Measurements from ENCODE around the gene BRINP1.

BRINP1 gene

DNA sequence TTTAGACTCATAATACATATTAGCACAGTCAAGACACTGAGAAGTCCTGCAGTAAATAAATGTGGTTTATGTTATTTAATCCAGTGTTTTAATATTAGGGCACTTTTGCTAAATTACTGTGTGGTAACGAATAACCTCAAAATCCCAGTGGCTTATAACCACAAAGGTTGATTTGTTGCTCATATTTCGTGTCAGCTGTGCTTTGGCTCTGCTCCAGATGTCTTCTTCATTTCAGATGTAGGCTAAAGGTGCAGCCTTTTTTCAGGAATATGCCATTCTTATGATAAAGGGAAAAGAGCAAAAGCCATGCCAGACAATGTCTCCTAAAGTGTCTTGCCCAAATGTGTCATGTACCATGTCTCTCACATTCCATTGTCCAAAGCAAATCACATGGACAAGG lies 144.8 kb downstream of the BRINP1 start:
- TF ChIP-seq, protein P1, sequence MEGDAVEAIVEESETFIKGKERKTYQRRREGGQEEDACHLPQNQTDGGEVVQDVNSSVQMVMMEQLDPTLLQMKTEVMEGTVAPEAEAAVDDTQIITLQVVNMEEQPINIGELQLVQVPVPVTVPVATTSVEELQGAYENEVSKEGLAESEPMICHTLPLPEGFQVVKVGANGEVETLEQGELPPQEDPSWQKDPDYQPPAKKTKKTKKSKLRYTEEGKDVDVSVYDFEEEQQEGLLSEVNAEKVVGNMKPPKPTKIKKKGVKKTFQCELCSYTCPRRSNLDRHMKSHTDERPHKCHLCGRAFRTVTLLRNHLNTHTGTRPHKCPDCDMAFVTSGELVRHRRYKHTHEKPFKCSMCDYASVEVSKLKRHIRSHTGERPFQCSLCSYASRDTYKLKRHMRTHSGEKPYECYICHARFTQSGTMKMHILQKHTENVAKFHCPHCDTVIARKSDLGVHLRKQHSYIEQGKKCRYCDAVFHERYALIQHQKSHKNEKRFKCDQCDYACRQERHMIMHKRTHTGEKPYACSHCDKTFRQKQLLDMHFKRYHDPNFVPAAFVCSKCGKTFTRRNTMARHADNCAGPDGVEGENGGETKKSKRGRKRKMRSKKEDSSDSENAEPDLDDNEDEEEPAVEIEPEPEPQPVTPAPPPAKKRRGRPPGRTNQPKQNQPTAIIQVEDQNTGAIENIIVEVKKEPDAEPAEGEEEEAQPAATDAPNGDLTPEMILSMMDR (conservative IDR thresholded peaks at IDR 0.05; ENCODE audit: low read length) = no peak
- no peak for TF ChIP-seq EZH2phosphoT487 (IDR thresholded peaks at IDR 0.05; ENCODE audit: borderline replicate concordance)
- Histone ChIP-seq H2AFZ (ENCODE audit: low read length) (no peak overlapping the region), H3F3A (ENCODE audit: low read depth) (no peaks in the 10 kb centered on the region)

DNA sequence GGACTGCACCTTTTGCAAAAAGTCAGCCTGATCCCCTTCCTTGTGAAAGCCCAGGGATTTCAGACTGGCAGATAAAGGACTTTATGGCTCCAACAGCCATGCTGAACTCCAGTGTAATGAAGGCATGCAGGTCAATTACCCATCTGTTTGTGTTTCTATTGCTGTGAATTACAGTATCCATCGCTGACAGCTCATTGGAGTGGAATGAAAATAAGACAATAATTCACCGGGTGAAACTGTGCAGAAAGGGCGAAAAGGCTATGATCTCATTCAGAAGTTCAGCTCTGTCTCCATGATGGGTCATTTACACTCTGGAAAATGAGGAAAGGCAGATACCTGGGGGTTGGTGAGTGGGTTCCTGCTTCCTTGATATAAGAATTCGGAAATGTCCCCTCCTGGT lies 148.0 kb downstream of the BRINP1 start:
- no peaks in the 10 kb centered on the region for H3K36me3 ChIP-seq (ENCODE audit: insufficient read depth, low read length)
- H3K9me2 ChIP-seq (replicated peaks; ENCODE audit: low read depth, low read length) = no peaks in the 10 kb centered on the region
- H3K79me2 ChIP-seq (ENCODE audit: insufficient read depth, low read length) = no peaks in the 10 kb centered on the region
- no peaks in the 10 kb centered on the region for H3K27me3 ChIP-seq (ENCODE audit: insufficient read depth, low read length, poor library complexity, severe bottlenecking)
- no peak overlapping the region for H3K4me3 ChIP-seq (ENCODE audit: low read length, poor library complexity, severe bottlenecking)
- H2AFZ ChIP-seq (ENCODE audit: low read length) = no peak overlapping the region
- no peaks in the 10 kb centered on the region for H4K20me1 ChIP-seq (ENCODE audit: insufficient read depth, low read length, poor library complexity, severe bottlenecking)
- no peak overlapping the region for H3K4me2 ChIP-seq (ENCODE audit: low read depth, low read length, poor library complexity, severe bottlenecking)
- H3K9ac ChIP-seq (ENCODE audit: low read depth, low read length, poor library complexity, severe bottlenecking) = no peak overlapping the region
- no peaks in the 10 kb centered on the region for H3F3A ChIP-seq (ENCODE audit: low read depth)
- no peaks in the 10 kb centered on the region for H3K4me1 ChIP-seq (ENCODE audit: insufficient read depth, low read length, poor library complexity, severe bottlenecking)
- no peaks in the 10 kb centered on the region for H3K9me3 ChIP-seq (ENCODE audit: insufficient read depth, low read depth, low read length)
- TF ChIP-seq, protein P1 (conservative IDR thresholded peaks at IDR 0.05; ENCODE audit: low read length) = no peak
- TF ChIP-seq EZH2phosphoT487 (IDR thresholded peaks at IDR 0.05; ENCODE audit: borderline replicate concordance) = no peak

More for the DNA sequence above, 144.8 kb downstream of the BRINP1 start:
- Histone ChIP-seq H3K9me3 (ENCODE audit: insufficient read depth, low read depth, low read length) (no peaks in the 10 kb centered on the region), H3K9ac (ENCODE audit: low read depth, low read length, poor library complexity, severe bottlenecking) (no peak overlapping the region), H3K4me3 (ENCODE audit: low read length, poor library complexity, severe bottlenecking) (no peak overlapping the region), H3K9me2 (replicated peaks; ENCODE audit: low read depth, low read length) (no peaks in the 10 kb centered on the region), H3K36me3 (ENCODE audit: insufficient read depth, low read length) (no peaks in the 10 kb centered on the region), H3K27me3 (ENCODE audit: insufficient read depth, low read length, poor library complexity, severe bottlenecking) (no peaks in the 10 kb centered on the region), H3K4me1 (ENCODE audit: insufficient read depth, low read length, poor library complexity, severe bottlenecking) (no peaks in the 10 kb centered on the region), H4K20me1 (ENCODE audit: insufficient read depth, low read length, poor library complexity, severe bottlenecking) (no peaks in the 10 kb centered on the region), H3K79me2 (ENCODE audit: insufficient read depth, low read length) (no peaks in the 10 kb centered on the region), H3K4me2 (ENCODE audit: low read depth, low read length, poor library complexity, severe bottlenecking) (no peak overlapping the region)

DNA sequence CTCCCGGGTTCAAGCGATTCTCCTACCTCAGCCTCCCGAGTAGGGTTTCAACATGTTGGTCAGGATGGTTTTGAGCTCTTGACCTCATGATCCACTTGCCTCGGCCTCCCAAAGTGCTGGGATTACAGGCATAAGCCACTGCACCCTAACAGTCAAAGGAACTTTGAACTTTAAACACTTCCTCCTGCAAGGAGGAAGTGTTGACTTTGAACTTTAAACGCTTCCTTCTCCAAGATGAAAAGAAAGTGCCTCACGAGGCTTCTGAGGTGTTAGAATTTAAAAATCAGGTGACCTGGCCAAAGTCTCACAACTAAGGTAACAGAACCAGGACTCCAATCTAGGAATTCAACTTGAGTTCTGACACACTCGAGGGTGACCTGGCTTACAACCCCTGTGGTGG lies 150.9 kb downstream of the BRINP1 start:
- H3K9me2 ChIP-seq (replicated peaks; ENCODE audit: low read depth, low read length) = no peaks in the 10 kb centered on the region
- H2AFZ ChIP-seq (ENCODE audit: low read length) = no peak overlapping the region
- H3K4me3 ChIP-seq (ENCODE audit: low read length, poor library complexity, severe bottlenecking) = no peak overlapping the region
- H3K4me1 ChIP-seq (ENCODE audit: insufficient read depth, low read length, poor library complexity, severe bottlenecking) = no peaks in the 10 kb centered on the region
- no peak overlapping the region for H3K4me2 ChIP-seq (ENCODE audit: low read depth, low read length, poor library complexity, severe bottlenecking)
- no peaks in the 10 kb centered on the region for H3F3A ChIP-seq (ENCODE audit: low read depth)
- TF ChIP-seq EZH2phosphoT487 (IDR thresholded peaks at IDR 0.05; ENCODE audit: borderline replicate concordance) = no peak
- TF ChIP-seq, protein P1 (conservative IDR thresholded peaks at IDR 0.05; ENCODE audit: low read length) = no peak
- H3K79me2 ChIP-seq (ENCODE audit: insufficient read depth, low read length) = no peaks in the 10 kb centered on the region
- H4K20me1 ChIP-seq (ENCODE audit: insufficient read depth, low read length, poor library complexity, severe bottlenecking) = no peaks in the 10 kb centered on the region
- H3K36me3 ChIP-seq (ENCODE audit: insufficient read depth, low read length) = no peaks in the 10 kb centered on the region
- H3K27me3 ChIP-seq (ENCODE audit: insufficient read depth, low read length, poor library complexity, severe bottlenecking) = no peaks in the 10 kb centered on the region
- H3K9ac ChIP-seq (ENCODE audit: low read depth, low read length, poor library complexity, severe bottlenecking) = no peak overlapping the region
- H3K9me3 ChIP-seq (ENCODE audit: insufficient read depth, low read depth, low read length) = no peaks in the 10 kb centered on the region
